ENCODE results near the gene RORC.

Gene RORC

GRCh38 chr1:151847867-151848596 is 16.4 kb upstream of the RORC start:
- DNase-seq, result no peak

GRCh38 chr1:151846686-151847237 is 15.2 kb upstream of the RORC start:
- no peak for DNase-seq

- DNase-seq, result no peak
Measured at GRCh38 chr1:151846062-151846568, 14.5 kb upstream of the RORC start.

DNA sequence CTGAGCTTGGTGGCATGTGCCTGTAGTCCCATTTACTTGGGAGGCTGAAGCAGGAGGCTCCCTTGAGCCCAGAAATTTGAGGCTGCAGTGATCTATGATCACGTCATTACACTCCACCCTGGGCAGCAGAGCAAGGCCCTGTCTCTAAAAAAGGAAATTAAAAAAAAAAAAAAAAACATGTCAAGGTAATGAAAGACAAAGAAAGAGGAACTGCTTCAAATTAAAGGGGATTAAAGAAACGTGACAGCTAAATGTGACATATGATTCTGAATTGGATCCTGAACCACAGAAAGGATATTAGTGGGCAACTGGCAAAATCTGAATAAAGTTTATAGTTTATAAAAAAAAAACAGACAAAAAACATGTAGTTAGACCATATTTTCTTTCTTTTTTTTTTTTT is 11.8 kb upstream of the RORC start:
- no peak for DNase-seq

- no peak for DNase-seq
Measured at GRCh38 chr1:151841141-151841540, 9.5 kb upstream of the RORC start.

- DNase-seq, result no peak
Measured at GRCh38 chr1:151840421-151840820, 8.8 kb upstream of the RORC start.

DNA sequence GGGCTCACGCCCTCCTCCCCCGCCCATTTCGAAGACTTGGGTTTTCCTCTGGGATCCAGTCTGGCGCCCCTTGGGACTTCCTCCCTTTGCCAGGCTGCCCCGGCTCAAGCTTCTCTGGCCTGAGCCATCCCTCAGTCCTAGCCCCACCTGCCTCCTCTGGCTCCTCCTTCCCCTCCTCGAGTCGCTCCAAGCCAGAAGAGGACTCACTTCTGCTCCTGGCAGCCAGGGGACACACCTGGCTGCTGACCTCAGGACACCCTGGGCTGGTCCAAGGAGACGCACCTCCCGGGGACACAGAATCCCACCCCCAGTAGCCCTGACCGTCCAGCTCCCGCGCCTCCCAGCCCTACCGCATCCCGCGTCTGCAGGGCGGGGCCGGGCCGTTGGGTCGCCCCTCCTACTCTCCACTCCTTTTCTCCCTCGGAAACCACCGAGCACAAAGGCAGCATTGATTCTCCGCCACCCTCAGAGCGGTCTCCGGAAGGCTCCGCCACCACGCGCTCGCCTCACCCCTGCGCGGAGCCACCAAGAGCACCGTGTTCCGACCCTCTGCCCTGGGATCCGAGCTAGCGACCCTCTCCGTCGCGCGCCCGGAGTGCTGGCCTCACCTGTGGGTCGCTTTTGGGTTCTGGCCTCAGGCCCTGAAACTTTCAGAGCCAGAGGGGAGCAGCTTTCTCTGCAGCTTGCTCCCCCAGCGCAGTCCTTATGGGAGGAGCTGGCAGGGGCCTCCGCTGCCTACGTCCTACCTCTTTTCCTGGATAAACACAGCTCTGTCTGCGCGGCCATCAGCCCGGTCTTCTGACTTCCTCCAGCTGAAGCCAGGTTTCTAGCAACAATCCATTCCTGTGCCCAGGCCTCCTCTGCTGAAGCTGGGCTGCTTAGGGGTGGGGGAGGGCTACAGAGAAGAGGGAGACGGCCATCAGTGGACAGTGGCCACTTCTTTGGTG is 8.1 kb upstream of the RORC start, which contains the start of gene C2CD4D:
Gene C2CD4D, minus strand, starts transcription at position 364 of the 947 bp plus-strand sequence. CDS start 831 bp downstream, outside the sequence.
- peak; percentile 61 for DNase-seq

DNA sequence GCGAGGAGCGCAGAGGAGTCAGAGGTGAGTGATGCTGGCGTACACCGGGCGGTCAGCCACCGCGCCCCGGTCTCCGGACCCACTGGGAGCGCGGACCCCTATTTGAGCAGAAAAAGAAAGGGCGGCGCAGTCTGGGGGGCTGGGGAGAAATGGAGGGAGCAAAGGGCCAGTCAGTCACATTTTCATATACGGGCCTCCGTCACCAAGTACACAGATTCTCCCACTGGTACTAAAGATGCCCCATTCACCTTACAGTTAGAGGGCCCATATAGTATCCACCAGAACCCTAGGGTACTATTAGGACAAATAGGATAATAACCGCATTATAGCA is 7.4 kb upstream of the RORC start:
- no peak for DNase-seq

- peak; percentile 50 for DNase-seq
Measured at GRCh38 chr1:151838222-151839081, 6.8 kb upstream of the RORC start.

- no peak for DNase-seq
Measured at GRCh38 chr1:151837884-151838221, 6.3 kb upstream of the RORC start.

DNA sequence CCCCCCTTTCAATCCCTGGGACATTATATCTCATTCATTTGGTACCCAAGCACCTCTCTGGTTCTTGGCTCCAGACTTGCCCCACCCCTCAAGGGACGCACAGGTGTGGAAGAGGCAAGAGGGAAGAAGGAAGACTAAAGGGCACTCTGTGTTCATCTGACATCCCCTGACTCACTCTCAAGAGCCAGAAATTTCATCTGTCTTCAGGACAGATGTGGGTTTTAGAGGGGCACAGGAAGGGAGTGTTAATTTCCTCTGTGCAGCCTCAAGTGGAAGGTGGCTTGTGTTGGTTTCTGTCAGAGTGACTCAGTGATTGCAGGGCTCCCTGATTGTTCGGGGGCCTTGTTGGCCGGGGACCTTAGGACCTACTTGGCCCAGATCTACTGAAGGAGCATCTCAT is 5.6 kb upstream of the RORC start:
- DNase-seq, result no peak

- DNase-seq, result no peak
Measured at GRCh38 chr1:151835596-151835995, 4.0 kb upstream of the RORC start.

GRCh38 chr1:151834239-151834638 is 2.6 kb upstream of the RORC start:
- no peak for DNase-seq

DNA sequence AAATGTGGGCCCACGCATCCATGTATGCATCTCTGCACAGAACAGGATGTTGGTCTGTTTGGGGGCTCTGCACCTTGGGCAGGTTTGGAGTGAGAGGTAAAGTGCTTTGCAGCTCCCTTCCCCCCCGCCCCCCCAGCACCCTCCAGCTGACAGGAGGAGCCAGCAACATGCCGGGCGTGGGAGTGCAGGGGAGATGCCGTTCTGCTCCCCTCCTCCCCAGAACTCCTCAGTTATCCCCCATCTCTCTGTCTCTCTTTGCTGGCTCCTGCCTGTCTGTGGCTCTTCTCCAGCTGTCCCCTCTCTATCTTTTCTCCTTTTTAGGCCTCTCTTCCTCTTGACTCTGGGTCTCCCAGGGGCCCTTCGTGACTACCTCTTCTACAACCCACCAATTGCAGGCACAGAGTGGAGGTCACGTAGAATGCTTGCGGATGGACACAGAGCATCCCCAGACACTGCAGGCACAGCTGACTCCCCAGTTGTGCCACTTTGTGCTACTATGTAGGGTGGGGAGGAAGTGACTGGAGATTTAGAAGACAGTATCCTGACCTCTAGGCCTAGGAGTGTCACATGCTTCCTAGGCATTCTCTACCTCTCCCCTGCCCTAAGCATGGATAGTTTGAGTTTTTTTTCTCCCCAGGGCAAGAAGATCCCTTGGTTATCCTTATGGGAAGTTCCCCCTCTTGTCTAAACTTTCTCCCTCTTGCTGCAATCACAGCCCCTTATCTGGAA is 1.7 kb upstream of the RORC start:
- DNase-seq, result no peak

DNA sequence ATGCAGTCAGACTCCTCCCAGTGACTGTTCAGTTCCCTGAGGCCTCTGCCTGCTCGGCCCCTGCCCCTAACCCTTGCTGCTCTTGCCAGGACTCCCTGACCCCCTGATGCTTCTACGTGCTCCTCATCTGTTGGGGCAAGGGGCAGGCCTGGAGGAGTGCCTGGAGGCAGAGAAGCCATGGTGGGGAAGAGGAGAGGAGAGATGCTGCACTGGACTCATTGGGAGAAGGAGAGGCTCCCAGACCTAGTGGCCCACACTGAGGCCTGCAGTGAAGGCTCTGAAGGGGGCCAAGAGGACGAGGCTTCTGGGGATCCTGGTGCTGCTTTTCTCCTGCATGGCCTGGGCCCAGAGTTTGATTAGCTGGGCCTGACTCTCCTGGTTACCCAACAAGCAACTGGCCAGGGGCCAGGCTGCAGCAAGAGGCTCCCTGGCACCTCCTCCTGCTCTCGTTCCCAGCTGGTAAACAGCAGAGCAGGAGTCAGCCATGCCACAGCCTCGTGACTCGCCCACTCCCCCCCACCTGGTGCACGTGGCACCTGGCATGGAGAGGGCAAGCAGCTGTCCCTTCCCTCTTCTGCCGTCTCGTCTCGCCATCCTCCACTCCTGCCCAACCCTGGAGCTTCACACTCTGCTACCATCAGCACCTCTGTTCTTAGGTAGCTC is 847 bp upstream of the RORC start:
- DNase-seq, result no peak

GRCh38 chr1:151831256-151831591 is 378 bp downstream of the RORC start:
- DNase-seq, result no peak

DNA sequence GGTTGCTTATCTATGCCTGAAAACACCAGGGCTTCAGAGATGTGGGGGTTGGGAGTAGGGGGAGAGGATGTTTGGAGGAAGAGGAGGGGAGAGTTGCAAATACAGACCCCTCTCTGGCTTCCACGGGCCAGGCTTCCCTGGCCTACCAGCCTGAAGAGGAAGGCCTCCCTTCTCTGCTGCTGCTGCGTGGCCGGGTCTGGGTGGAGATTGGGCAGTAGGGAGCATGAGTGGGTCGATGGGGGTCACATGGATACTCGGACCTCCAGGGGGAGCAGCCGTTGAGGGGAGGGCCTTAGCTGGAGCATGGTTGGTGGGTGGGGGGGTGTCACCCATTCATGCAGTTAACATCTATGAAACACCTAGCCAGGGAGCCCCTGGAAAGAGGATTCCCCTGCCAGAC is 1.5 kb downstream of the RORC start:
- DNase-seq, result no peak

GRCh38 chr1:151829352-151830046 is 2.1 kb downstream of the RORC start:
- no peak for DNase-seq

GRCh38 chr1:151828921-151829320 is 2.7 kb downstream of the RORC start:
- DNase-seq, result no peak

- no peak for DNase-seq
Measured at GRCh38 chr1:151827853-151828252, 3.7 kb downstream of the RORC start.

Data from stimulated activated CD4-positive, alpha-beta T cell treated with anti-CD3 and anti-CD28 coated beads, Interleukin-12 subunit alpha, Interleukin-12 subunit beta, amount 100 ng/mL, for 4 hours (primary cell).